Measurements from ENCODE around the gene BARD1.

Gene BARD1

DNA sequence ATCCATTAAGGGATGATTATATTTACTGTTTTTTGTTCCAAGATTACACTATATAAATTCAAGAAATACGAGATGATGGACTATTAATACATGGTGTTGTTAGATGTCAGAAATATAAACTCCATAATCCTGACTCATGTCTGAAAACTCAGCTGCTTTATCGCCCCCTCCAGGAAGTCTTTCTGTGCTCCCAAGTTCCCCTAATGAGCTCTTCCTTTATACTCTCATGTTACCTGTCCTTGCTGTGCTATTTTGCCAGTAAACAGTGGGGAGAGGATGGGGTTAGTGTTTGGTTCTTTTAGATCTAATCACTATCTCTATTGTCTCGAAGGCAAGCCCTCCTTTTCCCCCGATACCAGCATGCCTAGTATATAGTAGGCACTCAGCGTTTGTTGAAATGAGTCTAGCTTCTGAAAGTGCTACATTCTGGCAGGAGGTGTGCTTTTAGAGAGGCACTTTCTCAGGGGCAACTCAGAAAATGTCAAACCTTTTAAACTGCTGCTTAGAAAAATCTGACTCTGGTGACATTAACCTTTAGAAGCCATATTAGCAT is 21.4 kb upstream of the BARD1 start:
- H3K27ac ChIP-seq, result no peak overlapping the region
- no peak for TF ChIP-seq ZFX (IDR thresholded peaks at IDR 0.05; ENCODE audit: borderline replicate concordance)
- TF ChIP-seq, protein P1, sequence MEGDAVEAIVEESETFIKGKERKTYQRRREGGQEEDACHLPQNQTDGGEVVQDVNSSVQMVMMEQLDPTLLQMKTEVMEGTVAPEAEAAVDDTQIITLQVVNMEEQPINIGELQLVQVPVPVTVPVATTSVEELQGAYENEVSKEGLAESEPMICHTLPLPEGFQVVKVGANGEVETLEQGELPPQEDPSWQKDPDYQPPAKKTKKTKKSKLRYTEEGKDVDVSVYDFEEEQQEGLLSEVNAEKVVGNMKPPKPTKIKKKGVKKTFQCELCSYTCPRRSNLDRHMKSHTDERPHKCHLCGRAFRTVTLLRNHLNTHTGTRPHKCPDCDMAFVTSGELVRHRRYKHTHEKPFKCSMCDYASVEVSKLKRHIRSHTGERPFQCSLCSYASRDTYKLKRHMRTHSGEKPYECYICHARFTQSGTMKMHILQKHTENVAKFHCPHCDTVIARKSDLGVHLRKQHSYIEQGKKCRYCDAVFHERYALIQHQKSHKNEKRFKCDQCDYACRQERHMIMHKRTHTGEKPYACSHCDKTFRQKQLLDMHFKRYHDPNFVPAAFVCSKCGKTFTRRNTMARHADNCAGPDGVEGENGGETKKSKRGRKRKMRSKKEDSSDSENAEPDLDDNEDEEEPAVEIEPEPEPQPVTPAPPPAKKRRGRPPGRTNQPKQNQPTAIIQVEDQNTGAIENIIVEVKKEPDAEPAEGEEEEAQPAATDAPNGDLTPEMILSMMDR (IDR thresholded peaks at IDR 0.05), result peak; percentile 47

DNA sequence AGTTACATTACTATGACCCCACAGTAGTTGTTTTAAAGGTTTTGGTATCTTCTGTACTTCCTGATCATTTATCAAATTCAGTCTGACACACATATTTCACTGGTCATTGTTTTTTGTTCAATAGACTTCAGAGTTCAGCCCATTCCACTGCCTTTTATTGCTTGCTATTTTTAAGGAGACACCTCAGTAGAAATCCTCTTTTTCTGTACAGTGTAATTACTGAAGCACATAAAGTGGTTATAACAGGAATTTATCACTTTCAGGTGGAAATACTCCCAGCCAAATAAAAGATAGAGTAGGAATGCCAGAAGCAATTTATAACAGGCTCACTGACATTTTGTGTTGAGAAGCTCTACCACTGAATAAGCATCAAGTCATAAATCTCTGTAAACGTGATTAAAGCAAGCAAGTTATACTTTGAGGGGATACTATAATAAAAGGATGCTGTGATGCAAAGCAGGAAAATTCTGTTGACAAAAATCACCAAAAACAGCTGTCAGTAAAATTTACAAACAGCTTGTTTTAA is 6.6 kb upstream of the BARD1 start:
- TF ChIP-seq, protein P1 (IDR thresholded peaks at IDR 0.05), result no peak
- TF ChIP-seq ZFX (IDR thresholded peaks at IDR 0.05; ENCODE audit: borderline replicate concordance), result no peak

DNA sequence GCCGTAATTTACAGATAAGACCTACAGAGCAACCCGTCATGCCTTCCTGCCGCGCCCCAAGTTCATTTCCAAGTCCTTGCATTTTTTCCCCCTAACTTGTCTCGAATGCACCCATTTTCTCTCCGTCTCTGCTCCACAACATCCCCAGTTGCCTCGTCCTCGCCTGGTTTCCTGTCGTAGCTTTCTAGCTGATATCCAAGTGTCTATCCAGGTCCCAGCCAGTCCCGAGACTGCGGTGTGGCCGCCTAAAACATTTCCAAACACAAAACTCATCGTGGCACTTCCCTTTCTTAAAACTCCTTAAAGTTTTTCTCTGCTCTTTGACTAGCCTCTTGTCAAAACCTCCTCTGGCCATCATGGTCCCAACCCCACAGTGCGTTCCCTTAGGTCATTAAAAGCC is 1.2 kb upstream of the BARD1 start:
- no peak for TF ChIP-seq ZFX (IDR thresholded peaks at IDR 0.05; ENCODE audit: borderline replicate concordance)
- TF ChIP-seq, protein P1 (IDR thresholded peaks at IDR 0.05), result no peak
- peak overlapping the region; percentile 38; the same call in 1 of the 2 replicates for H3K27ac ChIP-seq

More for the DNA sequence above, 6.6 kb upstream of the BARD1 start:
- H3K27ac ChIP-seq, result no peak overlapping the region

DNA sequence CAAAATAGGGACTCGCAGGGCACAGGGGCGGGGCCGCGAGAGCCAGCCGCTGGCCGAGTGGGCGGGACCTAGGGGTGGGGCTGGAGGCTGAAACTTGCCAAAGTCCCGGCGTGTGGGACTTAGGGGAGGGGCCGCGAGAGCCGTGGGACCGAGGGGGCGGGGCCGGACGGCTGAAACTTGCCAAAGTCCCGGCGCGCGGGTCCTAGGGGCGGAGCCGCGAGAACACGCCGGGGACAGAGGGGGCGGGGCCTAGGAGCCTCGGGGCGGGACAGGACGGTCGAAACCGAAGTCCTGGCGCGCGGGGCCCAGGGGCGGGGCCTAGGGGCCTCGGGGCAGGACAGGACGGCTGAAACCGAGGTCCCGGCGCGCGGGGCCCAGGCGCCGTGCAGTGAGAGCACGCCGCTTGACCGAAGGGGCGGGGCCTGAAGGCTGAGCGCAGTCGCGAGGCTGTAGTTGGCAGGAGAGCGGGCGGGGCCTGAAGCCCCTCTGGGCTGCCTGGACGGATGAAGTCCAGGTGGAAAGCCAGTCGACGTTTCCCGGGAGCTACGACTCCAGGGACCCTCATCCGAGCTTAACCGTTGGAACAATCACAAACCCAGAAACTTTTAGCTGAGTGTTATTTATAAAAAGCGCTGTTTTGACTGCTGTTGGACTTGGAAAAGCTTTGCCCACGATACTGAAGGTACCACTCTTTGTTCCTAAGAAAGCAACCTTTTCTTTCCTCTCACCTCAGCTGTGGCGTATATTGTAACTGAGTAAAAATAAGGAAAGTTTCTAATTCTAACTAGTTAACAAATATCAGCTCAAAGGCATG is 475 bp upstream of the BARD1 start:
- H3K27ac ChIP-seq, result peak overlapping the region; percentile 95
- TF ChIP-seq, protein P1 (IDR thresholded peaks at IDR 0.05), result no peak
- no peak for TF ChIP-seq ZFX (IDR thresholded peaks at IDR 0.05; ENCODE audit: borderline replicate concordance)

DNA sequence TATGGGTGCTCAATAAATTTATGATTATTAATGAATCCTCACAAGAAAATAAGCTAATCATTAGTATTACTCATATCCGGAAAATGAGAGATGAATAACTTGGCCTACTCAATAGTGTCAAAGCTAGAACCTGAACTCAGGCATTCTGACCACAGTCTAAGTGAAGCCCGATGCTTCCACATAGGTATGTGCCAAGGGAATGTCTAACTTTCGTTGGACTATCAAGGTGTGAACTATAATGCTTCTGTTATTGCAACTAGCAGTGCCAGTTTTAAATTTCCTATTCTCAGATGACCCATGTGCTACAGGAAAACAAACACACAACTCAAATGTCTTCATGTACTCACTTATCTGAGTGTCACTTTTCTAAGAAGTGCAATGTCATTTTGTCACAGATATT is 1.8 kb downstream of the BARD1 start:
- no peak overlapping the region for H3K27ac ChIP-seq
- TF ChIP-seq, protein P1 (IDR thresholded peaks at IDR 0.05), result no peak
- no peak for TF ChIP-seq ZFX (IDR thresholded peaks at IDR 0.05; ENCODE audit: borderline replicate concordance)

DNA sequence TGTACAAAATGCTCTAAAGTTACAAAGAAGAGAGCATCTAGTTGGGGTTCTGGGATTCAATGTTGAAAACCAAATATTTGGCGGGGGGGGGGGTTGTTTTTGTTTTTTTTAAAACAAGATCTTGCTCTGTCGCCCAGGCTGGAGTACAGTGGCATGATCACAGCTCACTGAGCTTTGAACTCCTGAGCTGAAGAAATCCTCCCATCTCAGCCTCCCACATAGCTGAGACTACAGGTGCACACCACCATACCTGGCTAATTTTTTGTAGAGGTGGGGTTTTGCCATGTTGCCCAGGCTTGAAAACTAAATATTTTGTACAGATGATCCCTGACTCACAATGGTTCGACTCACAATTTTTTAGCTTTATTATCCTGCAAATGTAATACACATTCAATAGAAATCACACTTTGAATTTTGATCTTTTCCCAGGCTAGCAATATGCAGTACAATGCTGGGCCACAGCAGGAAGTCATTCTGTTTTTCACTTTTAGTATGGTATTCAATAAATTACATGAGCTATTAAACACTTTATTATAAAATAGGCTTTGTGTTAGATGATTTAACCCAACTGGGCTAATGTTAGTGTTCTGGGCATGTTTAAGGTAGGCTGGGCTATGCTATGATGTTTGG is 7.6 kb downstream of the BARD1 start:
- no peak overlapping the region for H3K27ac ChIP-seq
- no peak for TF ChIP-seq ZFX (IDR thresholded peaks at IDR 0.05; ENCODE audit: borderline replicate concordance)
- TF ChIP-seq, protein P1 (IDR thresholded peaks at IDR 0.05), result no peak
